Measurements from ENCODE around the gene AFF1.

AFF1 gene

DNA sequence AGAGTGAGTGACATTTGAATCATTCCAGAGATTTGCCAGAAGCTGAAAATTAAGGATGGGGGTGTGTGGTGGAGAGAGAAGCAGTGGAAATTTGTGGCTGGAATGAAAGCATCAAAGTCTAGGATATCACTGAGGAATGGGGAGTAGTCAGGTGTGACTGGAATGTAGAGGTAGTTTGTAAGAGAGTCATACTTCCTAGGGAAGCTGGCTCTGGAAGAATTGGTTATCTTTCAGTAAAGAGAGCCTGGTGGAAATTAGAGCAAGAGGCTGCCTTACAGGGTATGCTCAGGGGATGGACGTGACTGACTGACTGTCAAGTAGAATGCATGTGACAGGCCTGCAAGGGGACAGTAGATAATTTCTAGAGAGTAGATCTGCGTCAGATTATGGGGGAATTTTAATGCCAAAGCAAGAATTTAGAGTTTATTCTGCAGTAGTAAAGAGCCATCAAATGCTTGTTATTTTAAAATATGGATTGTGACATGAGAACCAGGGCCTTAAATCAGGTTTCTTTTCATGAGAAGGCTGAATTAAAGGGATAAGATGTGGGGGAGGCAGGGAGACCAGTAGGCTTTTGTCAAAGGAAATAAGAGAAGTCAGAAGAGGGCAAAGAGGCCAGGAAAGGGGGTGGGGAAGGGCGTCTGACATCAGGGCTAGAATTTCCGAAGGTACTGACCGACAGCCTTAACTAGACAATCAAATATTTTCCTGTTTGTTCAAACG lies 109.9 kb downstream of the AFF1 start:
- no peak overlapping the region for H3K4me3 ChIP-seq (ENCODE audit: low read depth, low read length)
- TF ChIP-seq, protein P1, sequence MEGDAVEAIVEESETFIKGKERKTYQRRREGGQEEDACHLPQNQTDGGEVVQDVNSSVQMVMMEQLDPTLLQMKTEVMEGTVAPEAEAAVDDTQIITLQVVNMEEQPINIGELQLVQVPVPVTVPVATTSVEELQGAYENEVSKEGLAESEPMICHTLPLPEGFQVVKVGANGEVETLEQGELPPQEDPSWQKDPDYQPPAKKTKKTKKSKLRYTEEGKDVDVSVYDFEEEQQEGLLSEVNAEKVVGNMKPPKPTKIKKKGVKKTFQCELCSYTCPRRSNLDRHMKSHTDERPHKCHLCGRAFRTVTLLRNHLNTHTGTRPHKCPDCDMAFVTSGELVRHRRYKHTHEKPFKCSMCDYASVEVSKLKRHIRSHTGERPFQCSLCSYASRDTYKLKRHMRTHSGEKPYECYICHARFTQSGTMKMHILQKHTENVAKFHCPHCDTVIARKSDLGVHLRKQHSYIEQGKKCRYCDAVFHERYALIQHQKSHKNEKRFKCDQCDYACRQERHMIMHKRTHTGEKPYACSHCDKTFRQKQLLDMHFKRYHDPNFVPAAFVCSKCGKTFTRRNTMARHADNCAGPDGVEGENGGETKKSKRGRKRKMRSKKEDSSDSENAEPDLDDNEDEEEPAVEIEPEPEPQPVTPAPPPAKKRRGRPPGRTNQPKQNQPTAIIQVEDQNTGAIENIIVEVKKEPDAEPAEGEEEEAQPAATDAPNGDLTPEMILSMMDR (conservative IDR thresholded peaks at IDR 0.05; ENCODE audit: low read depth, low read length) = no peak
- DNase-seq (ENCODE audit: low read depth) = no peak

DNA sequence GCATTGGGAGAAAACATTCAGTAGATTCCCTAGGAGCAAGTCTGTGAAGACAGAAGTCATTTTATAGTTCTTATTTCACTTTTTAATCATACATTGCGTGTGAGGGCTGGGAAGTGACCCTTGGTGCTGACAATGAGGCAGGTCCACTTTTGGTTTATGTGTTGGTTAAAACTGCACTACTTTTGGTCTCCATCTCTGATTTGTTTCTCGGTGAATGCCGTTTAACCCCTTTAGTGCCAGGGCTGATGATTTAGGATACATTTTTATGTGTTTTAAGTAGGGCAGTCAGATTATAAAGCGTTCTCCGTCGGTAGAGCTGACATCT lies 110.4 kb downstream of the AFF1 start:
- TF ChIP-seq, protein P1 (conservative IDR thresholded peaks at IDR 0.05; ENCODE audit: low read depth, low read length) = no peak
- DNase-seq (ENCODE audit: low read depth) = no peak

DNA sequence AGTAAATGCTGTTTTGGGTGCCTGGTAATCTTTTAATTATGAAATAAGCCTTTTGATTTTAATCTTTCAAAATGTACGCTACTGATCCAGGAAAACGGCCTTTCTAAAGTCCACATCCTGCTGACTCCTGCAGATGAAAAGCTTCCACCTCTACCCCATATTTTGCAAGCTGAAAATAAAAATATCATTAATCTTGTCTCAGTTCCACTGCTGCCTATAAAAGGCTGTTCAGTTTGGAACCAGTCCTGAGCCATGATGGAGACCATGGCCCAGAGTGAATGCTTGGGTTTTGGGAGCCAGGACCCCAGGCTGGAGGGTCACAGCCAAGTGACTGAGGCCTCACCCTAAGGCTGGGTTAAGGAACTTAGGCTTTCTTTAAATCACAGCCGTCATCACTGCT lies 110.8 kb downstream of the AFF1 start:
- TF ChIP-seq, protein P1 (conservative IDR thresholded peaks at IDR 0.05; ENCODE audit: low read depth, low read length) = no peak
- no peak for DNase-seq (ENCODE audit: low read depth)
- H3K4me3 ChIP-seq (ENCODE audit: low read depth, low read length) = no peak overlapping the region

More for the DNA sequence above, 110.4 kb downstream of the AFF1 start:
- H3K4me3 ChIP-seq (ENCODE audit: low read depth, low read length) = no peak overlapping the region

DNA sequence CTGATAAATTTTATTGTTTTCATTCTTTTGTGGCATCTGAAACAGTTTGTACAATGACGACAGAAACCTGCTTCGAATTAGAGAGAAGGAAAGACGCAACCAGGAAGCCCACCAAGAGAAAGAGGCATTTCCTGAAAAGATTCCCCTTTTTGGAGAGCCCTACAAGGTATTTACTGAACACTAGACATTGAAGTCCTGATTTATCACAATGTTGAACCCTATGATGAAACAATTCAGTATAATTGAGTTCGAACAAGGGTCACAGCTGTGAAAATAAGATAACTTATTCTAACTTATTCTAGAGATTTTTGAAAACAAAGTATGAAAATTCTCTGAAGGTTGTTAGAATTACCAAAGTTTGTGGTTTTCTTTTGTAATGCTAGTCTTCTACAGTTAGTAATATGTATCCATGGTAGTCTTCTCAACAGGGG lies 111.3 kb downstream of the AFF1 start:
- TF ChIP-seq, protein P1 (conservative IDR thresholded peaks at IDR 0.05; ENCODE audit: low read depth, low read length) = no peak
- no peak overlapping the region for H3K4me3 ChIP-seq (ENCODE audit: low read depth, low read length)
- peak; percentile 81 for DNase-seq (ENCODE audit: low read depth)

DNA sequence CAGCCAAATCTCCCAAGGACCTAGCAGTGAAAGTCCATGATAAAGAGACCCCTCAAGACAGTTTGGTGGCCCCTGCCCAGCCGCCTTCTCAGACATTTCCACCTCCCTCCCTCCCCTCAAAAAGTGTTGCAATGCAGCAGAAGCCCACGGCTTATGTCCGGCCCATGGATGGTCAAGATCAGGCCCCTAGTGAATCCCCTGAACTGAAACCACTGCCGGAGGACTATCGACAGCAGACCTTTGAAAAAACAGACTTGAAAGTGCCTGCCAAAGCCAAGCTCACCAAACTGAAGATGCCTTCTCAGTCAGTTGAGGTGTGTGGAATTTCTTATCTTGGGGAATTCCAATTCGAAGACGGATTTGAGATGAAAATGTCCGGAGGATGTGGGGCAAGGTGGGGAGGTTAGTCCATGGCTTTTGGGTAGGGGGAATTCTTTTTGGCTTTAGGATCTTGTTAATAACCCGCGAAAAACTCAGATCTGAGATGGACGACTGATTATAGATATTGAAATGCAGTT lies 112.5 kb downstream of the AFF1 start:
- DNase-seq (ENCODE audit: low read depth) = no peak
- no peak overlapping the region for H3K4me3 ChIP-seq (ENCODE audit: low read depth, low read length)
- TF ChIP-seq, protein P1 (conservative IDR thresholded peaks at IDR 0.05; ENCODE audit: low read depth, low read length) = no peak

DNA sequence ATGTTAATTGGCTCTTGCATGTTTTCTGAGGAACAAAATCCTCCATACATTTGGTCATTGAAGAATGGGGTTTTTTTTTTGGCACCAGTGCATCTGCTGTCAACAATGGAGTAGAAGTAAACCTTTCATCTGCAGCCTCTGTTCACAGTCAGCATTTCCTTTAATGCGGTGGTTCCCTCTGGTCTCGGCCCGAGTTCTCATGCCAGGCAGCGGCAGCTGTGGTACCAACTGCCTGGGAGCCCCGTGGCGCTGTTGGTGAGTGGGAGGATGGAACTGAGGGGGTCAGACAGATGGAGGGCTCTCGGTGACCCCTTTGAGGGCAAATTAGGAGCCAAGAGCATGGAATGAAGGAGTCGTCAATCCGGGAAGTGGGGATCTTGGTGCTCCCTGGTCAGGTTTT lies 114.7 kb downstream of the AFF1 start:
- H3K4me3 ChIP-seq (ENCODE audit: low read depth, low read length) = no peak overlapping the region
- TF ChIP-seq, protein P1 (conservative IDR thresholded peaks at IDR 0.05; ENCODE audit: low read depth, low read length) = no peak
- DNase-seq (ENCODE audit: low read depth) = no peak

DNA sequence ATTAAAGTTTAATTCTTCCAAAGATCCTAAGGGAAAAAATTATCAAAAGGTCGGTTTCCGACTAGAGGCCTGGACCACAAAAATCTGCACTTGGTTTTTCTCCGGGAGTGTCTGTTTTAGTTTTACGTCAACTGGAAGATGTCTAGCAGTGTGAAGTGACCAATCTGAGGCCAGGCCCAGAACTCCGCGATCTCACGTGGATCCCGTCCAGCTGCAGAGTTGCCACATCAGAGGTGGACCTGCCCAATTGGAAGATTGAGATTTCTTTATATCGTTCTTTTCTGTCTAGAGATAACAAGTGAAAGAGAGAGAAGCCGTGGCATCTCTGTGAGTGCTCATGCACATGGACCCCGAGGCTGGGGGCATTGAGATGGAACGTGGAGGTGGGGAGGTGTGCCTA lies 115.8 kb downstream of the AFF1 start:
- no peak for DNase-seq (ENCODE audit: low read depth)
- H3K4me3 ChIP-seq (ENCODE audit: low read depth, low read length) = no peak overlapping the region
- TF ChIP-seq, protein P1 (conservative IDR thresholded peaks at IDR 0.05; ENCODE audit: low read depth, low read length) = no peak
